Measurements from ENCODE around the gene OTOA. TPM values are rescaled to one million over a fixed set of nuclear protein-coding genes. Genes with fewer than 3 reads are reported as not detected.
"Not testable (repeated sequence)": the region's sequence is repeated elsewhere in the genome, so short reads cannot be mapped to it uniquely, and the experiment has no call there.

Gene OTOA
- total and polyA plus RNA-seq, 12 donors = 0.16 to 15.7 (median 0.90) TPM; not detected in 2

DNA sequence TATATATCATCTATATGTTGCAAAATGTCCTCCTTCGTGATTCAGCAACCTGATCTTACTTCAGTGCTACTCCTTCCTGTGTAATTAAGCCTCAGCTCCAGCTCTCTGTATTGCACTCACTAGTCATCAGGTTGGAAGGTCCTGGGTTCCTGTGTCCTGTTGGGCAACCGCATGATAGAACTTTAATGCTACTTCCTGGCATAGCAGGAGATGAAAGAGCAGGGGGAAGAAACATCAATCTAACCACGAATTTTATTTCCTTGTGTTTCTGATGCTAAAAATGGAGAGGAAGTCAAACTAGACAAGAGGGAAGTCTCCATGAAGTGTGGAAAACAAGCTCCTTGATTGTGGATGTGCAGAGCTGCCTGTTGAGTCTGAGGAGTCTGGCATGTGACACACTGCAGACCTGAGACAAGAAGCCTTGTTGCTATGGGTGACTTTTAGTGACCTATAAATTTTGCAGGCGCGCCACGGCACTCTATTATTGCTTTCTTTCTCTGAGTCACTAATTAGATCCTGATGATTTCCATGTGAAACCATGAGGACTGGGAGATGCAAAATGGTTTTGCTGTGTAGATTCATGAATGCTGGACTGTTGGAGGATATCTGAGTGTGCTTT lies 37.0 kb upstream of the OTOA start:
- Histone ChIP-seq H3K4me3 (no peak overlapping the region), H3K9me3 (replicated peaks in 1 of 3) (no peaks in the 10 kb centered on the region), H3K27ac (peak overlapping the region in 3 of 5 donors; percentile 3 to 75 (median 72)), H3K36me3 (replicated peaks in 1 of 2) (peaks cover 0 to 7% of the 10 kb centered on the region in 2 donors), H3K4me1 (replicated peaks in 1 of 2) (peaks cover 18 to 53% of the 10 kb centered on the region in 2 donors), H3K27me3 (no peaks in the 10 kb centered on the region)
- intact Hi-C loops (cut with DNase I) = no loop called here
- TF ChIP-seq, protein P1, sequence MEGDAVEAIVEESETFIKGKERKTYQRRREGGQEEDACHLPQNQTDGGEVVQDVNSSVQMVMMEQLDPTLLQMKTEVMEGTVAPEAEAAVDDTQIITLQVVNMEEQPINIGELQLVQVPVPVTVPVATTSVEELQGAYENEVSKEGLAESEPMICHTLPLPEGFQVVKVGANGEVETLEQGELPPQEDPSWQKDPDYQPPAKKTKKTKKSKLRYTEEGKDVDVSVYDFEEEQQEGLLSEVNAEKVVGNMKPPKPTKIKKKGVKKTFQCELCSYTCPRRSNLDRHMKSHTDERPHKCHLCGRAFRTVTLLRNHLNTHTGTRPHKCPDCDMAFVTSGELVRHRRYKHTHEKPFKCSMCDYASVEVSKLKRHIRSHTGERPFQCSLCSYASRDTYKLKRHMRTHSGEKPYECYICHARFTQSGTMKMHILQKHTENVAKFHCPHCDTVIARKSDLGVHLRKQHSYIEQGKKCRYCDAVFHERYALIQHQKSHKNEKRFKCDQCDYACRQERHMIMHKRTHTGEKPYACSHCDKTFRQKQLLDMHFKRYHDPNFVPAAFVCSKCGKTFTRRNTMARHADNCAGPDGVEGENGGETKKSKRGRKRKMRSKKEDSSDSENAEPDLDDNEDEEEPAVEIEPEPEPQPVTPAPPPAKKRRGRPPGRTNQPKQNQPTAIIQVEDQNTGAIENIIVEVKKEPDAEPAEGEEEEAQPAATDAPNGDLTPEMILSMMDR (IDR thresholded peaks at IDR 0.05) = no peak
- no peak for TF ChIP-seq POLR2A (IDR thresholded peaks at IDR 0.05)
- 23 to 27% (median 26%) methylated on average over 6 of the region's 6 CpGs for WGBS, 4 donors
- DNase-seq = peak in 6 of 7 donors; percentile 43 to 89 (median 59)

DNA sequence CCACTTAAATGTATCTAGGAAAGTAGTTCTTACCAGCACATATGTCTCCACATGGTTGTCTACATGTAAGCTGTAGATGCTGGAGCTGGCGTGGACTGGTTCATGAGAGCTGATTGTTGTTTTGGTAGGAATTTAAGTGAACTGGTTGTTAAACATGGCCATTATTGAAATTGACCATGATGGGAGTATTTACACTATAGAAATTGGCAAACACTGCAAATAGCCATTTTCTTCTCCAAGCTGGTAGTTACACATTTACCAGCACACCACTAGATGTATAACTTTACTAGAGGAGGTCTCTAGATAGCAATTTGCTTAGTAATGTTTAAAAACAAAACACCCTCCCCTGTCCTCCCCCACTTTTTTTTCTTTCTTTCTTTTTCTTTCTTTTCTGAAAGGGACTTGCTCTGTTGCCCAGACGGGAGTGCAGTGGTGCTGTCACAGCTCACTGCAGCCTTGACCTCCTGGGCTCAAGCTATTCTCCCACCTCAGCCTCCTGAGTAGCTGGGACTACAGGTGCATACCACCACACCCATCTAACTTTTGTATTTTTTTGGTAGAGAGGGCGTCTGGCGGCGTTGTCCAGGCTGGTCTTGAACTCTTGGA lies 35.5 kb upstream of the OTOA start:
- Histone ChIP-seq H3K4me1 (replicated peaks in 1 of 2) (peaks cover 22 to 65% of the 10 kb centered on the region in 2 donors), H3K27me3 (no peaks in the 10 kb centered on the region), H3K36me3 (replicated peaks in 1 of 2) (peaks cover 0 to 7% of the 10 kb centered on the region in 2 donors), H3K9me3 (replicated peaks in 1 of 3) (no peaks in the 10 kb centered on the region), H3K27ac (peak overlapping the region in 2 of 5 donors; percentile 9 to 53), H3K4me3 (no peak overlapping the region)
- no peak for TF ChIP-seq POLR2A (IDR thresholded peaks at IDR 0.05)
- TF ChIP-seq, protein P1 (IDR thresholded peaks at IDR 0.05) = no peak
- 78 to 89% (median 89%) methylated on average over 3 to 5 of the region's 5 CpGs for WGBS, 4 donors
- intact Hi-C loops (cut with DNase I) = no loop called here
- no peak for DNase-seq

GRCh38 chr16:21628772-21629171 lies 35.0 kb upstream of the OTOA start:
- peaks cover 0 to 7% of the 10 kb centered on the region in 2 donors for H3K36me3 ChIP-seq (replicated peaks in 1 of 2)
- 53 to 56% (median 56%) methylated on average over 5 of the region's 5 CpGs for WGBS, 4 donors

DNA sequence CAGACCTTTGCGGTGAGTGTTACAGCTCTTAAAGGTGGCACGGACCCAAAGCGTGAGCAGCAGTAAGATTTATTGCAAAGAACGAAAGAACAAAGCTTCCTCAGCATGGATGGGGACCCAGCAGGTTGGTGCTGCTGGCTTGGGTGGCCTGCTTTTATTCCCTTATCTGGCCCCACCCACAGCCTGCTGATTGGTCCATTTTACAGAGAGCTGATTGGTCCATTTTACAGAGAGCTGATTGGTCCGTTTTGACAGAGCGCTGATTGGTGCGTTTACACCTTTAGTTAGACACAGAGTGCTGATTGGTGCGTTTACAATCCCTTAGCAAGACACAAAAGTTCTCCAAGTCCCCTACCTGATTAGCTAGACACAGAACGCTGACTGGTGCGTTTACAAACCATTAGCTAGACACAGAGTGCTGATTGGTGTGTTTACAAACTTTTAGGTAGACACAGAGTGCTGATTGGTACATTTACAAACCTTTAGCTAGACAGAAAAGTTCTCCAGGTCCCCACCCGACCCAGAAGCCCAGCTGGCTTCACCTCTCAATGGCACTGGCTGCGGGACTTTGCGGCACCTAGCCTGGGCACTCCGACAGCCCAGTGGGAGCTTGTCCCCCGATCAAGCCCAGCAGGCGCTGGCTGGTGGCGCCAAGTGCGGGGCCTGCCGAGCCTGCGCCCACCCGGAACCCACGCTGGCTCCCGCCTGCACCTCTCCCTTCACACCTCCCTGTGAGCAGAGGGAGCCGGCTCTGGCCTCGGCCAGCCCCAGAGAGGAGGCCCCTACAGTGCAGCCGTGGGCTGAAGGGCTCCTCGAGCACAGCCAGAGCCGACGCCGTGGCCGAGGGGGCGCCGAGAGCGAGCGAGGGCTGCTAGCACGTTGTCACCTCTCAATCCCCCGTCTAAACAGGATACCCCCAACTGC lies 33.9 kb upstream of the OTOA start:
- WGBS, 4 donors = 96 to 98% (median 97%) methylated on average over 23 to 37 of the region's 37 CpGs
- H3K36me3 ChIP-seq (replicated peaks in 1 of 2); intact Hi-C loops (cut with DNase I): not testable (repeated sequence)

More at GRCh38 chr16:21628772-21629171, 35.0 kb upstream of the OTOA start:
- intact Hi-C loops (cut with DNase I) = no loop called here
- no peaks in the 10 kb centered on the region for H3K27me3 ChIP-seq
- H3K4me1 ChIP-seq (replicated peaks in 1 of 2) = peaks cover 22 to 71% of the 10 kb centered on the region in 2 donors
- H3K27ac ChIP-seq = peak overlapping the region in 3 of 5 donors; percentile 22 to 56 (median 44)
- peak in 3 of 7 donors; percentile 44 to 56 (median 54) for DNase-seq
- no peak overlapping the region for H3K4me3 ChIP-seq
- TF ChIP-seq, protein P1 (IDR thresholded peaks at IDR 0.05) = no peak
- no peak for TF ChIP-seq POLR2A (IDR thresholded peaks at IDR 0.05)
- H3K9me3 ChIP-seq (replicated peaks in 1 of 3) = no peaks in the 10 kb centered on the region

DNA sequence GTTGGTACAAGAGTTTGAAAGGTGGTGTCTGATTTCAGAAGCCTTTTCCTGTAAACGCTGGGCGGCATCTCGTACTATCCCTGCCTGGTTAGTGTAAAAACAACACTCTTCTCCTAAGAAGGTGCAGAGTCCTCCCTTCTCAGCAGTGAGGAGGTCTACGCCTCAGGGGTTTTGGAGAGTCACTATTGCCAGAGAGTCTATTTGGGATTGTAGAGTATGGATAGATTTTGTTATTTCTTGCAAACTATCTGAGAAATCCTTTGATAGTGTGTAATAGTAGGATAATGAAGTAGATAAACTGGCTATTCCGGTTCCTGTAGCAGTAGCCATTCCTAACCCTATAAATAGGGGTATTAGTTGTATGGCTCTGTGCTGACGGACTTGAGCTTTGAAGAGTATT lies 32.9 kb upstream of the OTOA start:
- H3K27me3 ChIP-seq; H3K4me3 ChIP-seq; intact Hi-C loops (cut with DNase I); DNase-seq; H3K36me3 ChIP-seq (replicated peaks in 1 of 2); H3K9me3 ChIP-seq (replicated peaks in 1 of 3): not testable (repeated sequence)
- H3K27ac ChIP-seq = peak overlapping the region in 3 of 5 donors; percentile 16 to 38 (median 27)
- 90 to 96% (median 92%) methylated on average over 6 of the region's 6 CpGs for WGBS, 4 donors
- H3K4me1 ChIP-seq (replicated peaks in 1 of 2) = peaks cover 35 to 73% of the 10 kb centered on the region in 2 donors

More for the DNA sequence above, 33.9 kb upstream of the OTOA start:
- DNase-seq; H3K4me3 ChIP-seq; H3K9me3 ChIP-seq (replicated peaks in 1 of 3); H3K27me3 ChIP-seq: not testable (repeated sequence)
- H3K4me1 ChIP-seq (replicated peaks in 1 of 2) = peaks cover 33 to 79% of the 10 kb centered on the region in 2 donors
- H3K27ac ChIP-seq = peak overlapping the region in 2 of 5 donors; percentile 22 to 56

DNA sequence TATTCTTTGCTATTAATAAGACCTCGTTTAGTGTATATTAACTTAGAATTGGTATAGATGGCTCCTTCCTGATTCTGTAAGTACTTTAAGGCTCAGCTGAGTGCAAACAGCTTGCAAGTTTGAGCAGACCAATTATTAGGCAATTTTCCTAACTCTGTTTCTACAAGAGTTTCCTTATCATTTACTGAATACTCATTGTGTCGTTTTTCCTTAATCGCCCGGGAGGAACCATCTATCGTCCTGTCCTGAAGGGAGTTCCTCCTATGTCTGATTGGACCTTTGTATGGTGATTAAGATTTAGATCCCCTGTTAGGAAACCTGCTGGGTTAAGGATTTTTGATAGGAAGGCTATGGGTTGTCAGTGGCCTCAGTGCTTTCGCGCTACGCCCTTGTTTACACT lies 32.4 kb upstream of the OTOA start:
- Histone ChIP-seq H3K4me1 (replicated peaks in 1 of 2) (peaks cover 34 to 68% of the 10 kb centered on the region in 2 donors), H3K27ac (peak overlapping the region in 2 of 5 donors; percentile 27 to 38)
- peak in 1 of 7 donors; percentile 44 for DNase-seq
- H3K36me3 ChIP-seq (replicated peaks in 1 of 2); H3K27me3 ChIP-seq; intact Hi-C loops (cut with DNase I); H3K9me3 ChIP-seq (replicated peaks in 1 of 3); H3K4me3 ChIP-seq: not testable (repeated sequence)
- 48 to 63% (median 58%) methylated on average over 8 of the region's 8 CpGs for WGBS, 4 donors

GRCh38 chr16:21631951-21632575 lies 31.7 kb upstream of the OTOA start:
- not testable (repeated sequence) for H3K36me3 ChIP-seq (replicated peaks in 1 of 2)

More at GRCh38 chr16:21631951-21632575, 31.7 kb upstream of the OTOA start:
- intact Hi-C loops (cut with DNase I); DNase-seq; H3K27me3 ChIP-seq; H3K9me3 ChIP-seq (replicated peaks in 1 of 3); H3K4me3 ChIP-seq: not testable (repeated sequence)
- 50 to 68% (median 58%) methylated on average over 3 to 5 of the region's 5 CpGs for WGBS, 4 donors
- peak overlapping the region in 3 of 5 donors; percentile 33 to 67 (median 38) for H3K27ac ChIP-seq
- peaks cover 27 to 61% of the 10 kb centered on the region in 2 donors for H3K4me1 ChIP-seq (replicated peaks in 1 of 2)
